Breast epithelium (tissue), 4 donors: ENCODE data around the gene RPS6KL1. TPM values are rescaled to one million over a fixed set of nuclear protein-coding genes. Genes with fewer than 3 reads are reported as not detected.

Experiments used
- DNase-seq, 2 donors: peaks; one replicate each; pipeline ENCODE4 v3.0.0-alpha.2; 2019; ENCODE audit warnings: low spot score in 2 of 2
- H3K27ac ChIP-seq, 2 donors: fragments of 200-600 bp; sonication (generic) in 1 of 2; one replicate each; pipeline ENCODE4 v1.5.1; 2016 to 2019; ENCODE audit warnings: mild to moderate bottlenecking in 1 of 2
- H3K27me3 ChIP-seq, 2 donors: fragments of 200-600 bp; sonication (generic) in 1 of 2; one replicate each; pipeline versions ENCODE4 v1.5.1 to v1.6.0; 2017 to 2019; ENCODE audit warnings: control low read depth in 1 of 2, mild to moderate bottlenecking in 1 of 2
- H3K36me3 ChIP-seq: fragments of 200-600 bp; one replicate; pipeline ENCODE4 v1.5.1; 2019
- H3K4me1 ChIP-seq, 2 donors: fragments of 200-600 bp; sonication (generic); one replicate each; pipeline ENCODE4 v1.5.1; 2016 to 2019; ENCODE audit warnings: control low read depth in 1 of 2
- H3K4me3 ChIP-seq, 3 donors: fragments of 200-600 bp; sonication (generic); 1 replicate in 2 of 3; 2 replicates in 1 of 3; pipeline ENCODE4 v1.5.1; 2016 to 2019; ENCODE audit warnings: mild to moderate bottlenecking in 3 of 3, moderate library complexity in 2 of 3
- H3K9me3 ChIP-seq, 2 donors: fragments of 200-600 bp; sonication (generic) in 1 of 2; one replicate each; pipeline ENCODE4 v1.5.1; 2016 to 2019; ENCODE audit warnings: control low read depth in 1 of 2
- CTCF ChIP-seq, 3 donors: fragments of 450-650 bp; IDR thresholded peaks; one replicate each; pipeline ENCODE4 v1.5.1; 2016 to 2017; ENCODE audit warnings: antibody characterized with exemption in 3 of 3, mild to moderate bottlenecking in 3 of 3, moderate library complexity in 3 of 3
- POLR2A ChIP-seq: fragments of 450-650 bp; IDR thresholded peaks from one replicate; pipeline ENCODE4 v1.6.1; 2016; ENCODE audit warnings: antibody characterized with exemption, mild to moderate bottlenecking, moderate library complexity
- POLR2AphosphoS5 ChIP-seq, 3 donors: sonication (generic); formaldehyde crosslinking; IDR thresholded peaks; one replicate each; pipeline ENCODE4 v1.6.1; 2017; ENCODE audit warnings: antibody characterized with exemption in 3 of 3
- intact Hi-C: fragments of 100-400 bp; cut with DNase I; formaldehyde crosslinking; loops from one replicate; pipeline ENCODE4 v1.15.1; 2023; ENCODE audit warnings: low total_unique reads
- total RNA-seq, 3 donors: library from RNA; depleted of rRNA; stranded (reverse); fragments of >200 nt; gene quantifications; one replicate each; pipeline ENCODE4 v1.1.0, GENCODE V29; 2016

The RPS6KL1 gene
- total RNA-seq, 3 donors from 2014 or later, result 2.9 to 5.6 (median 3.3) TPM

- Histone ChIP-seq H3K36me3 (no peaks in the 10 kb centered on the region), H3K9me3 (no peaks in the 10 kb centered on the region), H3K4me3 (no peak overlapping the region), H3K27me3 (no peaks in the 10 kb centered on the region), H3K27ac (no peak overlapping the region), H3K4me1 (peaks cover 0 to 6% of the 10 kb centered on the region in 2 donors)
- no peak for TF ChIP-seq POLR2A
- TF ChIP-seq CTCF (IDR thresholded peaks at IDR 0.05), result no peak
- TF ChIP-seq POLR2AphosphoS5 (IDR thresholded peaks at IDR 0.05), result no peak
- DNase-seq, result no peak
- intact Hi-C loops, result no loop called here
Observed at GRCh38 chr14:74949859-74950573, 27.0 kb upstream of the RPS6KL1 start.

GRCh38 chr14:74949191-74949601 is 26.1 kb upstream of the RPS6KL1 start:
- Histone ChIP-seq H3K4me1 (no peaks in the 10 kb centered on the region), H3K27ac (peak overlapping the region in 1 of 2 donors; percentile 68), H3K36me3 (no peaks in the 10 kb centered on the region), H3K4me3 (no peak overlapping the region), H3K9me3 (no peaks in the 10 kb centered on the region), H3K27me3 (no peaks in the 10 kb centered on the region)
- DNase-seq, result peak in 1 of 2 donors; percentile 37
- TF ChIP-seq CTCF (IDR thresholded peaks at IDR 0.05), result no peak
- TF ChIP-seq POLR2AphosphoS5 (IDR thresholded peaks at IDR 0.05), result no peak
- no peak for TF ChIP-seq POLR2A
- intact Hi-C loops, result no loop called here

- TF ChIP-seq CTCF (IDR thresholded peaks at IDR 0.05), result no peak
- no peak for TF ChIP-seq POLR2A
- TF ChIP-seq POLR2AphosphoS5 (IDR thresholded peaks at IDR 0.05), result no peak
- intact Hi-C loops, result no loop called here
- H3K27ac ChIP-seq, result peak overlapping the region; percentile 11 to 68
- peak in 1 of 2 donors; percentile 2 for DNase-seq
- no peaks in the 10 kb centered on the region for H3K27me3 ChIP-seq
- H3K9me3 ChIP-seq, result no peaks in the 10 kb centered on the region
- peak overlapping the region in 1 of 3 donors; percentile 8 for H3K4me3 ChIP-seq
- H3K36me3 ChIP-seq, result no peaks in the 10 kb centered on the region
- no peaks in the 10 kb centered on the region for H3K4me1 ChIP-seq
Observed at GRCh38 chr14:74948228-74949175, 25.4 kb upstream of the RPS6KL1 start.

GRCh38 chr14:74947353-74948227 is 24.5 kb upstream of the RPS6KL1 start:
- TF ChIP-seq POLR2AphosphoS5 (IDR thresholded peaks at IDR 0.05) (no peak), CTCF (IDR thresholded peaks at IDR 0.05) (no peak), POLR2A (no peak)
- Histone ChIP-seq H3K27me3 (no peaks in the 10 kb centered on the region), H3K4me3 (no peak overlapping the region), H3K9me3 (no peaks in the 10 kb centered on the region), H3K36me3 (no peaks in the 10 kb centered on the region), H3K4me1 (no peaks in the 10 kb centered on the region), H3K27ac (peak overlapping the region; percentile 11 to 72)
- DNase-seq, result peak in 1 of 2 donors; percentile 28
- intact Hi-C loops, result no loop called here
